Measurements from ENCODE around the gene OAS1. TPM values are rescaled to one million over a fixed set of nuclear protein-coding genes. Genes with fewer than 3 reads are reported as not detected.

OAS1 gene
- total RNA-seq, 1 donor from 2014 or later = 0.38 TPM

- H3K27me3 Mint-ChIP-seq = peaks cover 12% of the 10 kb centered on the region
- DNase-seq (ENCODE audit: low spot score, unreplicated experiment) = no peak
- H3K4me3 Mint-ChIP-seq (ENCODE audit: low read depth) = no peak overlapping the region
- peaks cover 17% of the 10 kb centered on the region for H3K4me1 Mint-ChIP-seq (ENCODE audit: low read depth)
- H3K27ac Mint-ChIP-seq = no peak overlapping the region
- peaks cover 3% of the 10 kb centered on the region for H3K9me3 Mint-ChIP-seq (ENCODE audit: low read depth)
- no peaks in the 10 kb centered on the region for H3K36me3 Mint-ChIP-seq (ENCODE audit: insufficient read depth)
- TF ChIP-seq CTCF (IDR thresholded peaks at IDR 0.05; ENCODE audit: unreplicated experiment) = no peak
Observed at GRCh38 chr12:112928978-112929377, 22.2 kb downstream of the OAS1 start.

GRCh38 chr12:112929715-112930114 is 23.0 kb downstream of the OAS1 start:
- Mint-ChIP-seq H3K4me1 (ENCODE audit: low read depth) (peaks cover 12% of the 10 kb centered on the region), H3K27me3 (peaks cover 5% of the 10 kb centered on the region), H3K27ac (no peak overlapping the region), H3K36me3 (ENCODE audit: insufficient read depth) (no peaks in the 10 kb centered on the region), H3K4me3 (ENCODE audit: low read depth) (no peak overlapping the region), H3K9me3 (ENCODE audit: low read depth) (peaks cover 3% of the 10 kb centered on the region)
- no peak for DNase-seq (ENCODE audit: low spot score, unreplicated experiment)
- TF ChIP-seq CTCF (IDR thresholded peaks at IDR 0.05; ENCODE audit: unreplicated experiment) = no peak

GRCh38 chr12:112930350-112930749 is 23.6 kb downstream of the OAS1 start:
- peaks cover 4% of the 10 kb centered on the region for H3K9me3 Mint-ChIP-seq (ENCODE audit: low read depth)
- peaks cover 6% of the 10 kb centered on the region for H3K4me1 Mint-ChIP-seq (ENCODE audit: low read depth)
- no peak for DNase-seq (ENCODE audit: low spot score, unreplicated experiment)
- no peak for TF ChIP-seq CTCF (IDR thresholded peaks at IDR 0.05; ENCODE audit: unreplicated experiment)
- H3K36me3 Mint-ChIP-seq (ENCODE audit: insufficient read depth) = no peaks in the 10 kb centered on the region
- H3K27ac Mint-ChIP-seq = no peak overlapping the region
- no peak overlapping the region for H3K4me3 Mint-ChIP-seq (ENCODE audit: low read depth)
- peaks cover 4% of the 10 kb centered on the region for H3K27me3 Mint-ChIP-seq

GRCh38 chr12:112932485-112933128 is 25.8 kb downstream of the OAS1 start:
- no peaks in the 10 kb centered on the region for H3K36me3 Mint-ChIP-seq (ENCODE audit: insufficient read depth)
- H3K27ac Mint-ChIP-seq = no peak overlapping the region
- no peak overlapping the region for H3K4me3 Mint-ChIP-seq (ENCODE audit: low read depth)
- TF ChIP-seq CTCF (IDR thresholded peaks at IDR 0.05; ENCODE audit: unreplicated experiment) = no peak
- peaks cover 22% of the 10 kb centered on the region for H3K27me3 Mint-ChIP-seq
- peaks cover 3% of the 10 kb centered on the region for H3K4me1 Mint-ChIP-seq (ENCODE audit: low read depth)
- peaks cover 3% of the 10 kb centered on the region for H3K9me3 Mint-ChIP-seq (ENCODE audit: low read depth)
- no peak for DNase-seq (ENCODE audit: low spot score, unreplicated experiment)

GRCh38 chr12:112933129-112933505 is 26.4 kb downstream of the OAS1 start:
- H3K9me3 Mint-ChIP-seq (ENCODE audit: low read depth) = peaks cover 3% of the 10 kb centered on the region
- peaks cover 5% of the 10 kb centered on the region for H3K4me1 Mint-ChIP-seq (ENCODE audit: low read depth)
- H3K4me3 Mint-ChIP-seq (ENCODE audit: low read depth) = no peak overlapping the region

More at GRCh38 chr12:112933129-112933505, 26.4 kb downstream of the OAS1 start:
- no peak for TF ChIP-seq CTCF (IDR thresholded peaks at IDR 0.05; ENCODE audit: unreplicated experiment)
- no peak for DNase-seq (ENCODE audit: low spot score, unreplicated experiment)
- Mint-ChIP-seq H3K36me3 (ENCODE audit: insufficient read depth) (no peaks in the 10 kb centered on the region), H3K27ac (no peak overlapping the region), H3K27me3 (peaks cover 27% of the 10 kb centered on the region)

All from progenitor cell of endocrine pancreas (in vitro differentiated cells).